Inflammatory macrophage treated with lipopolysaccharide for 4 hours (primary cell): ENCODE measurements around the gene LDLRAD4.

ENCODE experiments used
- DNase-seq: peaks from one replicate; pipeline ENCODE4 v3.0.0-alpha.2; 2020

The LDLRAD4 gene

GRCh38 chr18:13546638-13547037 lies 328.1 kb downstream of the LDLRAD4 start:
- no peak for DNase-seq

- DNase-seq, result no peak
These were observed 328.8 kb downstream of the LDLRAD4 start for GRCh38 chr18:13547347-13547746.

- DNase-seq, result no peak
These were observed 329.7 kb downstream of the LDLRAD4 start for GRCh38 chr18:13548106-13548819.

- peak; percentile 47 for DNase-seq
These were observed 330.7 kb downstream of the LDLRAD4 start for GRCh38 chr18:13548966-13549879.

GRCh38 chr18:13549880-13550232 lies 331.3 kb downstream of the LDLRAD4 start:
- no peak for DNase-seq

- no peak for DNase-seq
These were observed 332.1 kb downstream of the LDLRAD4 start for GRCh38 chr18:13550418-13551304.

- no peak for DNase-seq
These were observed 332.7 kb downstream of the LDLRAD4 start for GRCh38 chr18:13551305-13551603.

GRCh38 chr18:13551841-13552733 lies 333.5 kb downstream of the LDLRAD4 start:
- no peak for DNase-seq

GRCh38 chr18:13553449-13553848 lies 334.9 kb downstream of the LDLRAD4 start:
- no peak for DNase-seq

GRCh38 chr18:13555192-13555591 lies 336.6 kb downstream of the LDLRAD4 start:
- no peak for DNase-seq

- DNase-seq, result no peak
These were observed 337.3 kb downstream of the LDLRAD4 start for GRCh38 chr18:13555865-13556264.

GRCh38 chr18:13556502-13556901 lies 337.9 kb downstream of the LDLRAD4 start:
- DNase-seq, result no peak

- peak; percentile 76 for DNase-seq
These were observed 339.6 kb downstream of the LDLRAD4 start for GRCh38 chr18:13558124-13558523.

- no peak for DNase-seq
These were observed 340.2 kb downstream of the LDLRAD4 start for GRCh38 chr18:13558790-13559189.

- peak; percentile 44 for DNase-seq
These were observed 341.2 kb downstream of the LDLRAD4 start for GRCh38 chr18:13559754-13560153.

- no peak for DNase-seq
These were observed 341.7 kb downstream of the LDLRAD4 start for GRCh38 chr18:13560306-13560705.

GRCh38 chr18:13562494-13563029 lies 344.0 kb downstream of the LDLRAD4 start:
- DNase-seq, result peak; percentile 100

GRCh38 chr18:13563390-13563805 lies 344.8 kb downstream of the LDLRAD4 start:
- peak; percentile 94 for DNase-seq

- no peak for DNase-seq
These were observed 346.0 kb downstream of the LDLRAD4 start for GRCh38 chr18:13564579-13564978.

- no peak for DNase-seq
These were observed 346.7 kb downstream of the LDLRAD4 start for GRCh38 chr18:13565228-13565627.

- peak; percentile 99 for DNase-seq
These were observed 348.6 kb downstream of the LDLRAD4 start for GRCh38 chr18:13566941-13567746.
